ENCODE results near the gene TMC5. TPM values are rescaled to one million over a fixed set of nuclear protein-coding genes. Genes with fewer than 3 reads are reported as not detected.
"Not testable (repeated sequence)": the region's sequence is repeated elsewhere in the genome, so short reads cannot be mapped to it uniquely, and the experiment has no call there.

TMC5 gene
- total RNA-seq: under 1 TPM in 1 of 2 donors, not detected in 1; 0.16 TPM

GRCh38 chr16:19417640-19418039, at the start of gene TMC5:
Gene TMC5, plus strand, starts transcription at chr16:19417883. Its CDS starts 22,156 bp downstream, at chr16:19440039.
- Histone ChIP-seq H3K9me3 (no peaks in the 10 kb centered on the region), H3K27me3 (no peaks in the 10 kb centered on the region), H3K4me3 (no peak within 1 kb of the TSS), H3K36me3 (no peaks in the 10 kb centered on the region), H3K27ac (no peak within 1 kb of the TSS), H3K4me1 (no peaks in the 10 kb centered on the region)
- no peak for DNase-seq (ENCODE audit: low spot score)
- TF ChIP-seq, protein P1, sequence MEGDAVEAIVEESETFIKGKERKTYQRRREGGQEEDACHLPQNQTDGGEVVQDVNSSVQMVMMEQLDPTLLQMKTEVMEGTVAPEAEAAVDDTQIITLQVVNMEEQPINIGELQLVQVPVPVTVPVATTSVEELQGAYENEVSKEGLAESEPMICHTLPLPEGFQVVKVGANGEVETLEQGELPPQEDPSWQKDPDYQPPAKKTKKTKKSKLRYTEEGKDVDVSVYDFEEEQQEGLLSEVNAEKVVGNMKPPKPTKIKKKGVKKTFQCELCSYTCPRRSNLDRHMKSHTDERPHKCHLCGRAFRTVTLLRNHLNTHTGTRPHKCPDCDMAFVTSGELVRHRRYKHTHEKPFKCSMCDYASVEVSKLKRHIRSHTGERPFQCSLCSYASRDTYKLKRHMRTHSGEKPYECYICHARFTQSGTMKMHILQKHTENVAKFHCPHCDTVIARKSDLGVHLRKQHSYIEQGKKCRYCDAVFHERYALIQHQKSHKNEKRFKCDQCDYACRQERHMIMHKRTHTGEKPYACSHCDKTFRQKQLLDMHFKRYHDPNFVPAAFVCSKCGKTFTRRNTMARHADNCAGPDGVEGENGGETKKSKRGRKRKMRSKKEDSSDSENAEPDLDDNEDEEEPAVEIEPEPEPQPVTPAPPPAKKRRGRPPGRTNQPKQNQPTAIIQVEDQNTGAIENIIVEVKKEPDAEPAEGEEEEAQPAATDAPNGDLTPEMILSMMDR (IDR thresholded peaks at IDR 0.05): no peak

DNA sequence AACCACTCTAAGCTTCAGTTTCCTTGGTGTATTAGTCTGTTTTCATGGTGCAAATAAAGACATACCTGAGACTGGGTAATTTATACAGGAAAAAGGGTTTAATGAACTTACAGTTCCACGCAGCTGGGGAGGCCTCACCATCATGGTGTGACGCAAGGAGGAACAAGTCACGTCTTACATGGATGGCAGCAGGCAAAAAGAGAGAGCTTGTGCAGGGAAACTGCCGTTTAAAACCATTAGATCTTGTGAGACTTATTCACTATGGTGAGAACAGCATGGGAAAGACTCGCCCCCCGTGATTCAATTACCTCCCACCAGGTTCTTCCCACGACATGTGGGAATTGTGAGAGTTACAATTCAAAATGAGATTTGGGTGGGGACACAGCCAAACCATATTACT, 45.1 kb upstream of the TMC5 start:
- not testable (repeated sequence) for H3K27me3 ChIP-seq; DNase-seq (ENCODE audit: low spot score); H3K4me1 ChIP-seq; H3K36me3 ChIP-seq; H3K4me3 ChIP-seq; H3K27ac ChIP-seq; H3K9me3 ChIP-seq

GRCh38 chr16:19374402-19374801, 43.3 kb upstream of the TMC5 start:
- H3K27ac ChIP-seq: no peak overlapping the region
- no peak for DNase-seq (ENCODE audit: low spot score)
- no peaks in the 10 kb centered on the region for H3K27me3 ChIP-seq
- H3K36me3 ChIP-seq: no peaks in the 10 kb centered on the region
- H3K4me3 ChIP-seq: no peak overlapping the region
- no peaks in the 10 kb centered on the region for H3K9me3 ChIP-seq
- TF ChIP-seq, protein P1 (IDR thresholded peaks at IDR 0.05): no peak
- no peaks in the 10 kb centered on the region for H3K4me1 ChIP-seq

- TF ChIP-seq, protein P1 (IDR thresholded peaks at IDR 0.05): peak; percentile 69 to 90
- DNase-seq (ENCODE audit: low spot score): no peak
- no peak overlapping the region for H3K4me3 ChIP-seq
Measured at GRCh38 chr16:19375561-19376158, 42.0 kb upstream of the TMC5 start.

GRCh38 chr16:19377864-19378263, 39.8 kb upstream of the TMC5 start:
- H3K27me3 ChIP-seq: no peaks in the 10 kb centered on the region
- H3K9me3 ChIP-seq: no peaks in the 10 kb centered on the region
- no peak overlapping the region for H3K27ac ChIP-seq
- H3K36me3 ChIP-seq: no peaks in the 10 kb centered on the region
- TF ChIP-seq, protein P1 (IDR thresholded peaks at IDR 0.05): no peak
- no peak overlapping the region for H3K4me3 ChIP-seq
- DNase-seq (ENCODE audit: low spot score): no peak
- no peaks in the 10 kb centered on the region for H3K4me1 ChIP-seq

More at GRCh38 chr16:19375561-19376158, 42.0 kb upstream of the TMC5 start:
- Histone ChIP-seq H3K9me3 (no peaks in the 10 kb centered on the region), H3K27ac (no peak overlapping the region), H3K27me3 (no peaks in the 10 kb centered on the region), H3K36me3 (no peaks in the 10 kb centered on the region), H3K4me1 (no peaks in the 10 kb centered on the region)

GRCh38 chr16:19378511-19378910, 39.2 kb upstream of the TMC5 start:
- no peaks in the 10 kb centered on the region for H3K27me3 ChIP-seq
- H3K4me1 ChIP-seq: no peaks in the 10 kb centered on the region
- no peak for DNase-seq (ENCODE audit: low spot score)
- no peak overlapping the region for H3K4me3 ChIP-seq
- H3K9me3 ChIP-seq: no peaks in the 10 kb centered on the region
- TF ChIP-seq, protein P1 (IDR thresholded peaks at IDR 0.05): no peak
- H3K27ac ChIP-seq: no peak overlapping the region
- H3K36me3 ChIP-seq: no peaks in the 10 kb centered on the region

Measured in right atrium auricular region (tissue), 2 donors.